Stimulated activated CD8-positive, alpha-beta memory T cell treated with anti-CD3 and anti-CD28 coated beads, Interleukin-4, amount 100 ng/mL, for 24 hours (primary cell): ENCODE data around the gene FXYD6.
"Not testable (repeated sequence)": the region's sequence is repeated elsewhere in the genome, so short reads cannot be mapped to it uniquely, and the experiment has no call there.

Source experiments
- DNase-seq: peaks from one replicate; pipeline ENCODE4 v3.0.0-alpha.2; 2020; ENCODE audit warnings: low read depth

The FXYD6 gene, protein sequence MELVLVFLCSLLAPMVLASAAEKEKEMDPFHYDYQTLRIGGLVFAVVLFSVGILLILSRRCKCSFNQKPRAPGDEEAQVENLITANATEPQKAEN

DNA sequence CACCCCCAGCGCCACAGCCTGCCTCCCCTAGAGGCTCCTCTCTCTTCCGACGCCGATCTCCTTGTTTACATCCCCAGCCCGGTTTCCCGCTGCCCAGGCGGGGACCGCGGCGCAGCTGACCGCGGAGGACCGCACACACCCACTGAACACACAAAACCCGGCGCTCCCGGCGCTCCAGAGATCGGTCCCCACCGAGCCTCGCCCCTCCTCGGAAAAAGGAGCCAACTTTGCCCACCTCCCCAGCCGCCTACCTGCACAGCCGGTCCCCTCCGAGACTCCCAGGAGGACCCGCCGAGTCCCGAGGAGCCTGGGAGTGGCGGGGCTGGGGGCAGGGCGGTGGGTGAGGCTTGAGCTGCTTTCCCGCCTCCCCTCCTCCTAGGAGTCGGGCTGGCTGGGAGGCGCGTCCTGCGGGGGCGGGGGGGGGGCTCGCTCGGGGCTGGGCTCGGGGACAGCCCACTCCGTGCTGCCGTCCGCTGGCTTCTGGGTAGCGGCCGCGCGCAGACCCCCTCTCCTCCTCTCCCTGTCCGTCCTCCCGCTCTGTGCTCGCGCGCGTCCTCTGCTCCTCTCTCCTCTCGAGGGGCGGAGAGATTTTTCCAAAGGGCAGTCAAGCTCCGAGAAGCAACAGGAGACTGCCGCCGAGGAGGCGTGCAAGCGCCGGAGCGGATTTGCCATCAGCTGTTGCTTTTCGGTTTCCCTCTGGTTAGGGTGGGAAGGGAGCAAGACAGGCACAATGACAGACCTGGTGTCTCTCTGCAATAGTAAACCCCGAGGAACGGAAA is at the start of gene FXYD6:
TSS of gene FXYD6 (minus strand) at position 318 of the 779 bp plus-strand sequence. CDS start 33,882 bp downstream, outside the sequence.
- no peak for DNase-seq

DNA sequence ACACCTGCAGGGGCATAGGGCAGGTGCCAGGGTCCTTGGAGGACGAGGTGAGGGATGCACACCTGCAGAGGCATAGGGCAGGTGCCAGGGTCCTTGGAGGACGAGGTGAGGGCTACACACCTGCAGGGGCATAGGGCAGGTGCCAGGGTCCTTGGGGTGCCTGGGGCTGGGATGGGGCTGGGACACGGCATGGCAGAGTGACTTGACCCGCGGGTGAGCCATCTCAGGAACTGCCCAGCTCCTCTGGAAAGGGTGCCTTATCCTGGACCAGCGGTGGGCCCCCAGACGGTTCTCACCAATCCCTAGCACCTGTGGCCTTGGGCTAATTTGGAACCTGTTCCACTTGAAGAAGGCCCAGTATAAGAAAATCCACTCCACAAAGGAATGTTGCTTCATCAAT is 49.7 kb upstream of the FXYD6 start:
- DNase-seq: not testable (repeated sequence)

DNA sequence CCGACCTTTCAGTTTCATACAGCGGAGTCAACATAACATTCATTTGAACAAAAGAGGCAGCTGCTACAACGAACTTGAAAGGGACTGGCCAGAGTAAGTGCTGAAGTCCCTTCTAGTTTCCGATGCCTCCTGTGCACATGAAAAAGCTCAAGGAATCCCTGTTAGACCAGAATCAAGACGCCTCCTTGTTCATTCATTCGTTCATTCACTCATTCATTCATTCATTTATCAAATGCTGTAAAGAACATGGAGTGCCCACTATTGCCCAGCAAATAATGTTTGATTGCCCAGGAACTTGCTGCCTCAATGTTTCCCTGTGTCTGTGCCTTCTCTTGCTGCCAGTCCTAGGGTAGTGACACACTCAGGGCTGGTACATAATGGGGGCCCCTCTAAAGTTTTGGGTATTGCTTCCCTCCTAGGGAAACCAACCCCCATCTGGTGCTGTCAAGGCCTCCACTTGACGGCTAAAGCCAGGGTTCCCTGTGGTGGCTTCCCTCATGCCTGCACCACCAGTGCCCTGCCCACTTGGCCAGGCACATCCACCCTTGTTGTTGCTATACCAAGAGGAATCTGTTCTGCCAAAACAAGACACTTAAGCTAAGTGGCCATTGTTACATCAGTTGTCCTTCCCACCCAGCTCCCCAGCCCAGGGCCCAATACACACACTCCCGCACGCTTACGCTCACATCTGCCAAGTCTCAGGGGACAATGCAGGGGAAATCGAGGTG is 48.9 kb upstream of the FXYD6 start:
- DNase-seq: no peak

DNA sequence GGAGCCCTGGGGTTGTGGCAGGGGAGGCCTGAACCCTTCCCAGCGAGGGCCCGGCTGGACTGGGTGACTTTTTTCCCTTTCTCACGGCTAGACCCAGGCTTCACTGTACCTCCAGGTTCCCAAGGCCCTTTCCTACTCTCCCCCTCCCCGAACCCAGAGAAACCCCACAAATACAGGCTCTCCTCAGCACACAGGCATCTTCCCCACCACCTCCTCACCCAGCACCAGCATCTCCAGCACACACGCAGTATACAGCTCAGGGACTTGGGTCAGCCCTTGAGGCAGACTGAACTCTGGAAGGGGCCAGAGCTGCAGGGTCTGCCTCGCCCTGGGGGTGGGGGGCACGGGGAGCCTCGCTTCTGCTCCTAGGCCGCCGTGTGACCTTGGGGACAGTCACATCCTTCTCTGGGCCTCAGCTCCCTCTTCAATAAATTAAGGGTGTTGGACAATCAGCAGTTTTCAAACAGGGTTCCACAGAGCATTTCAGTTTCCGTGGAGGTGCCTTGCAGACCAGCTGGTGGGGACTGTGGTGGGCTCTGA is 48.2 kb upstream of the FXYD6 start:
- no peak for DNase-seq

DNA sequence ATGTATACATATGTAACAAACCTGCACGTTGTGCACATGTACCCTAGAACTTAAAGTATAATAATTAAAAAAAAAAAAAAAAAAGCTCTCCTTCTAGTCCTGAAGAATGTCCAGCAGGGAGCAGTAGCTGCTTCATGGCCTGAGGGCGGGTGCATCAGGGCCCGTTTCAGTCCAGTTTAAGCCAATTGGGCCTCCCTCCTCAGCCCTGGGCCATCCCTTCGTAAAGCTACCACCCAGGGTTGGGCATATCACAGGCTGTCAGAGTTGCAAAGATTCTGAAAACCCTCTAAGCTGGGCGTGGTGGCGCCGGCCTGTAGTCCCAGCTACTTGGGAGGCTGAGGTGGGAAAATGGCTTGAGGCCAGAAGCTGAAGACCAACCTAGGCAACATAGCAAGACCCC is 47.3 kb upstream of the FXYD6 start:
- DNase-seq: no peak

DNA sequence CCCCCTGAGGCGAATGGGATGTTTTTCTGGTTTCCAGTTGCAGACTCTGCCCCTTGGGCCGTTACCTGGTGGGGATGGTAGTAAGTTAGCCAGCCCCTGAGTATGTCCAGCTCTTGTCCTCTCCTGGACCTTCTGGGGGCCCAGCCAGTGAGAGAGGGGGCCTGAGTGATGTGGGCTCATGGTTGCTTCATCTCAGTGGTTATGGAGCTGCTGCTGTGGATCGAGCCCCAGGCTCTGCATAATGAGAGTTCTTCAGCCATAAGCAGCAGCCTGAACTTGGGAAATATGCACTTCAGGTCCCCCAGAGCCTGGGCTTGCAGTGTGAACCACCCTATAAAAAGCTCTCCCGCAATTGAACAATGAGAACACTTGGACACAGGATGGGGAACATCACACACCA is 46.8 kb upstream of the FXYD6 start:
- no peak for DNase-seq

DNA sequence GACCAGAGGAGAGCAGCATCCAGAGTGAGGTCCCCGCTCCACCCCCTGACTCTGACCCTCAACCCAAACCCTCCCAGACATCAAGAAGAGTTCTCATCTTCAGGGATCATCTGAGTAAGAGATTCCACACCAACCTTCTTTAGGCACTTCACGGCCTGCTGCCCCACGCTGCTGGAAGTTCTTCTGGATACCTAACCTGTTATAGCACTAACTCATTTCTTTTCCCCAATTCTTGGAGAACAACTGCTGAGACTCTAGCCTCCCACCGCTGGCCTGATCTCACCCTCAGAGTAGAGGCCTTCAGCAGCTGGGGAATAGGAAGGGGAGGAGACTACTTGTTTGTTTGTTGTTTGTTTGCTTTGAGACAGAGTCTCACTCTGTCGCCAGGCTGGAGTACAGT is 45.4 kb upstream of the FXYD6 start:
- no peak for DNase-seq

DNA sequence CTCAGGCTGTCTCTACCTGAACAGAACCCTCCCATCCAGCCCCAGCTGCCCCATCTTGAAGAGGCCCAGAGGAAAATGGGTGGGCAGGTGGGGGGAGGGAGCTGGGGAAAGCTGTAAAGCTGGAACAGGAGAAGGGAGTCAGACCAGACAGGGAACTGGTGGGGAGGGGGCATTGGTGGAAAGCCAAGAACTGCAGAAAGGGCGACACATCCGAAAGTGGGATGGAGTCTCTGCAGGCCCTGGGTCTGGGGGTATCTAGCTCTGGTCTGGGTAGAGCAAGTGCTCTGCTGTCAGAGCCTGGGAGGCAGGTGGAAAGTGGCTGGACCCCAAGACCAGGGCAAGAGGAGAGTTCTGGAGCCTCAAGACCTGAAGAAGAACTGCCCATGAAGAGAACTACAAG is 45.0 kb upstream of the FXYD6 start:
- no peak for DNase-seq

DNA sequence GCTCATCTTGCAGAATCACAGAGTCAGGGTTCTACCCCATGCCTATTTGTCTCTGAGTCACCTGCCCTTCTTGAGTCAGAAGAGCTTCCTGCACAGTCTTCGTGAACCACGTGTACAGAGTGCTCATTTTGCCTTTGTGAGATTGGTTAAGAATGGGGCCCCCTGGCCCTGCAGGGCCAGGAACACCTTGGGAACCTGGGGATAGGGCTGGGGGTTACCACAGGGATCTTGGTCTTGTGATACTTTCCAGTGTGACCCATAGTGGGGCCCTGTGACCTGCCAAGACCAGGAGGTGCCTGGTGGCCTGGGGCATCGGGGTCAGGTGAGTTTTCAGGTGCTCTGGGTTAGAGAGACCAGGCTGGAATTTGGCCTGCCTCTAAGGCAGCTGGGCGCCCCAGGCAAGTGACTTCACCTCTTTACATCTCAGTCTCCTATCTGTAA is 43.3 kb upstream of the FXYD6 start:
- no peak for DNase-seq

DNA sequence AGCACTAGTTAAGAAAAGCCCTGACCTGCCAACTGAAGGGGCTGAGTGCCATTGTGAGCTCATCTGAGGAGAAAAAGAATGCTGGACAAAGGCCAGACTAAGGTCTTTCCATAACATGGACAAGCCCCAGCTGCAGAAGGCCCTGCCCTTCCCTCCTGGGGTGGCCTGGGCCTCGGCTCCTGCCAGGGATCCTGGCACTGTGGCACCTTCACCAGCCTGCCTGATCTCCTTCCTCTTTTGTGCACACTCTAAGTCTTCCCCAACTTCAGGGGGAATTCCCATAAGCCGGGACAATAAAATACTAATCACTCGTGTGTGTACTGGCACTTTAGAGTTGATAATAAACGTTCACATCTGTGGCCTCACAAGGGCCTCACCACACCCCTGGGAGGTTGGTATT is 42.9 kb upstream of the FXYD6 start:
- no peak for DNase-seq

DNA sequence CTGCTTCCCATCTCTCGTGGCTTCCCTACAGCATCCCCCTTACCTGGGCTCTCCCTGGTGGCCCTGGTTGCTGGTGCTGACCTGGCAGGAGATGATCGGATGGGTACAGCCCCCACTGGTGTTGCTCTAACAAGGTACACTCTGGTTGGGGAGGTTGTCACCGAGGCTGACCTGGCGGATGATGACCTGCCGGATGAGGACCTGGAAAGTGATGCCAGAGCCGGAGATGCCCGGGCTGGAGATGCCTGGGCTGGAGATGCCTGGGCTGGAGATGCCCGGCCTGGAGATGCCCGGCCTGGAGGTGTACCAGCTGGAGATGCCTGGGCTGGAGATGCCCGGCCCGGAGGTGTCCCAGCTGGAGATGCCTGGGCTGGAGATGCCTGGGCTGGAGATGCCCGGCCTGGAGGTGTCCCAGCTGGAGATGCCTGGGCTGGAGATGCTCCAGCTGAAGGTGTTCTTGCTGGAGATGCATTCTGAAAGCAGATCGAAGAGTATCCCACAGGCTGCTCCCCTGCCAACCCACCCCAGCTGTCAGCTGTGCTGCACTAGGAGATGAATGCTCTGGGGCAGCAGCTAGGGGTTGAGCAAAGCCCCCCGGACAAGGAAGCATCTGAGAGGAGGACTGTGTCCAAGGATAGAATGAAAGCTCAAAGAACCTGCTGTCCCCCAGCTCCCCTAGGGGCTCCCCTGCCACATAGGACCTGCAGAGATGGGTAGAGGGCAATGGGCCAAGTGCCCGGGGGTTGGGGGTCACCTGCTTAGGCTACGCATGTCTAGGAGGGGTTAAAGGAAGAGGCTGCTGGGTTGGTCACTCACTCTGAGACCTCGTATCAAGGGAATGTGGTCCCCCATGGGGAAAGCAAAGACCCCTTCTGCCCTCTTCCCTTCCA is 42.2 kb upstream of the FXYD6 start:
- no peak for DNase-seq

DNA sequence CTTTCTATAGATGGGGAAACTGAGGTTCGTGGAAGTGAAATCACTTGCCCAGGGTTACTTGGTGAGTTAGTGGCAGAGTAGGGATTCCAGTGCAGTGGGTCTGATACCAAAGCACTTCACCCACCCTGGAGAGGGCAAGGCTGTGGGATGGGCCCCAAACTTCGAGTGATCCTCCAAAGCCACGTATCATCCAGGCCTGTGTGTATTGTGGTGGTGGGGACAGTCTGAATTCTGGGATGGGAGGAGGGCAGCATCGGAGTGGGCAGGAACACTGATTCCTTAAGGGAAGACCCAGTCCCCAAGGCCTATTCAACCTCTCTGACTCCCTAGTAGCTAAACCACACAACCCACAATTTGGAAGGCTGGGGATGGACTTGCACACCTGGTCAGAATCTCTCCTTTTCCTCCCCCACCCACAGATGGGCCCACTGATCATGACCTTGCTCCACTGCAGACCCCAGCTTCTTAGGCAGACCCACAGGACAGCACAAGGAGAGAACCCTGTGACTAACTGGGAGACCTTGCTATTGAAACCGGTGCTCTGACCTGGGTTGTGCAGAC is 41.2 kb upstream of the FXYD6 start:
- no peak for DNase-seq

DNA sequence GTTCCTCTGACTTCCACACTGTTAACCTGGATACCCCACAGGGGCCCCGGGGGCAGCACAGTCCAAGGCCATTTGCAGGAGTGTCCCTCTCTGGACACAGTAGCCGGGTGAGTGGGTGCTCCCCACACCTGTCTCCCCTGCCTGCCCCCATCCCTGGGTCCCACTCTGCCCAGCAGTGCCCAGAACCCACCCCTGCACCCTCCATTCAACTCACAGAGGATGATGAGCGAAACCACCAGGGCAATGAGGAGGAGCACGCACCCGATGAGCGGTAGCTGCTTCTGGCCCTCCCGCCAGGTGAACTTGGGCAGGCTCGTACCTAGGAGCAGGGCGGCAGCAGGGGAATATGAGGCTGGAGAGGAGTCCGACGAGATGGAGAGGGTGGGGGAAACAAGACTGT is 40.5 kb upstream of the FXYD6 start:
- no peak for DNase-seq

DNA sequence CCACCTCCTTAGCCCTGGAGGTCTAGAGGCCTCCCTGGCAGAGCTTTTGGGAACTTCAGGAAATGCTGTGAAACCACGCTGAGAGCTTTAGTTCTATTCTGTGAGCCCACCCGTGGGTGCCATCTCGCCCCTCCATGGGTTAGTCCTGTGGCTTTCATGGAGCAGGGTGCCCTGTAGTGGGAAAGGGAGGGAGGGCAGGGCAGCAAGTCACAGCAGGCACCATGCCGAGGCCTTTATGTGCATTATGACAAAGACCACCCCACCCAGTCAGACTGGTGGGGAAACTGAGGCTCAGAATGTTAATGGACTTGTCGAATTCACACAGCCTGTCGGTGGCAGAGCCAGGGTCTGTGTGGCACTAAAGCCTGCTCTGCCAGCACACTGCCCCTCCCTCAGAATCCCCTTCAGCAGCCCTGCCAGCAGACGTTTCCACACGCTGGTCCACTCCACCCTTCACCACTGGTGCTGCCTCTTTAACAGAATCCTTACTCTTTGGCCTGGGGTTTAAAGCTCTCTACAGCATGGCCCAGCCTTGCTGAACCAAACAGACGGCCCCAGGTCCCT is 39.3 kb upstream of the FXYD6 start:
- no peak for DNase-seq

DNA sequence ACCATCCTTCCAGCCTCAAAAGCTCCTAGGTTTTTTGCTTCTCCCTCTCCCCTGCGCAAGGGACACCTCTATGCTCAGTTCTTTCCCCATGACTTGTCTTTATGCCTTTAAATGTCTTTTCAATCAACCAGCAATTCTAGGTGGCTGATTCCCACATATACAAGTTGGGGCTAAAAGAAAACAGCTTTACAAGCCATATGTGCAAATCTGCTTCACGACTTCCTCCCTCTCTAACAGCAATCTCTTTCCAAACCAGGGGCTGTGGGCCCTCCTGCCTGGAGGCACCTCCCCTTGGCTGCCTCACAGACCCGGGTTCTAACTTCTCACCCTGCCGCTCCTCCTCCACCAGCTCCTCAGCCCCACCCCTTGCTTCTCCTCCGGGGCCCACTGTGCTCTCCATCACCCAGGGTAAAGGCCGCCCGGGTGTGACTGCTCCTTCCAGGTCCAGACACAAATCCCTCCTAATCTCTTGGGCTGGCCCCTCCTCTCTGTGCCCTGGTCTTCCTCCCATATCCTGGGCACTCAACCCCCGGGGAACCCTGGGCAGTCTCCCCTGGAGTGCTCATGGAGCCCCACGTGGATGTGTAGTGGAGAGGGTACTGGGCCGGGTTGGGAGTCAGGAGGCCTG is 38.6 kb upstream of the FXYD6 start:
- no peak for DNase-seq

DNA sequence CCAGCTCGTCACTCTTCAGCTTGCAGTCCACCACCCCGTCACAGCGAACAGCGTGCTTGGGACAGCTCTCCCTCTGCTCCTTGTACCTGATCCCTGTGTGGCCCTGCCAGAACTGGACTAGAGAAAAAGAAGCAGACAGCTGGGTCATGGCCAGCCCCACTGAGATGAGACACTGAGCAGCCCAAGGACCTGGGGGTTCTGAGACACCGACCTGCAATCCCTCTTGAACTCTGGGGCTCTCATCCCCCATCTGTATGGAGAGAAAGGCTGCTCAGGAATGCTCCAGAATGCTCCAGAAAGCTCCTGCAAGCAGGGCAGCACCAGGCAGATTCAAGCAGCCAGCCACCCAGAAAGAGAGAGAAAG is 37.9 kb upstream of the FXYD6 start:
- DNase-seq: no peak

DNA sequence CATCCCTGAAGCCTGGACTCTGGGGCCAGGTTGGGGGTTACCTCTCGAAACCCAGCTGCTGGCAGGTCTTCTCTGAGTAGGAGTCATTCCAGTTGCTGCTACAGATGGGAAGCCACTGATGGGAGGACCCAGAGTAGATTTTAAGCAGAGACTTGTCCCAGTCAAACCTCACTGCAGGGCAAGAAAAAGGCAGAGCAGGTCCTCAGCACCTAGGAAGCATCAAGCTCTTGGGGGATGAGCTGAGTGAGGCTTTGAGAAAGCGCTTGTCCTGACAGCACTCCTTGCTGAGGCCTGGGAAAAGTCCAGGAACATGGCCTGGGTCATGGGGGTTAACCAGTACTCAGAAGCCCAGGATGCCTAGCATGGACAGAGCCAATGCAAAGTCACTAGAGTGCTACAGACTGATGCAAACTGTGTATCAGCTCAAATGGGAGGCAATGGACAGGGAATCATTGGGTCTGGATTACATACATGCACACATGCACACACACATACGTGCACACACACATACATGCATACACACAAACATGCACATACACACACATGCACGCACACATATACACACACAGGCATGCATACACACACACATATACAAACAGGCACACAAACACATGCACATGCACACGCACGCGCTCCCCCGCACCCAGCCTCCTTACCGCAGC is 37.4 kb upstream of the FXYD6 start:
- DNase-seq: no peak

DNA sequence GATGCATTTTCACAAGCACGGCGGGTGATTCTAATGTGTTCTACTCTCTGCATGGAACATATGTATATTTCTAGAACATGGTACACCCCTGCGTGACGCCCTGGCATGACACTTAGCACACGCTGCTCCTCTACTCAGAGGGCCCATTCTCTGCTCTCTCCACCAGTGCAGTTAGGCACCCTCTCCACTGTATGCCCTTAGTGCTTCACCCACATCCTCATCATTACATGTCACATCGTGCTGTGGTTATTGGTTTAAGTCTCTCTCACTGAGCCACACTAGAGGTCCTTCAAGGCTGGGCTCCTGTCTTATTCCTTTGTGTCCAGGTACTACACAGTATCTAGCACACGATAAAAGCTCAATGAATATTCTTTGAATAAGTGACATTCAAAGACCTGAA is 36.0 kb upstream of the FXYD6 start:
- DNase-seq: no peak

DNA sequence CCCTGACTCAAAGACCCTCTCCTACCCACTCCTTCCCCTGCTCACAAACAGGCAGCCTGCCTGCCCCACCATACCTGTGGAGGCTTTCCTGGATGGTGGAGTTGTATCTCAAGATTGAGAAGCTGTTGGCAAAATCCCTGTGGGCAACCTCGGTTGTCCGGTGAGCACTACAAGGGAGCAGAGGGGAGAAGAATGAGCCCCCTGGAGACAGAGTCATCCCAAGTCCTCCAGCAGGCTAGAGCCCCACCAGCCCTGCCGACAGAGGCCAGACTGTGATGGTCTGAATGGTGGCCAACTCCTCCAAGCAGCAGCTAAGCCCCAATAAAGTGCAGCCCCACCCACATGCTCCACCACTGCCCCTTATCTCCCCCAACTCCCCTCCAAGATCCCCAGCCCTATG is 35.2 kb upstream of the FXYD6 start:
- no peak for DNase-seq

DNA sequence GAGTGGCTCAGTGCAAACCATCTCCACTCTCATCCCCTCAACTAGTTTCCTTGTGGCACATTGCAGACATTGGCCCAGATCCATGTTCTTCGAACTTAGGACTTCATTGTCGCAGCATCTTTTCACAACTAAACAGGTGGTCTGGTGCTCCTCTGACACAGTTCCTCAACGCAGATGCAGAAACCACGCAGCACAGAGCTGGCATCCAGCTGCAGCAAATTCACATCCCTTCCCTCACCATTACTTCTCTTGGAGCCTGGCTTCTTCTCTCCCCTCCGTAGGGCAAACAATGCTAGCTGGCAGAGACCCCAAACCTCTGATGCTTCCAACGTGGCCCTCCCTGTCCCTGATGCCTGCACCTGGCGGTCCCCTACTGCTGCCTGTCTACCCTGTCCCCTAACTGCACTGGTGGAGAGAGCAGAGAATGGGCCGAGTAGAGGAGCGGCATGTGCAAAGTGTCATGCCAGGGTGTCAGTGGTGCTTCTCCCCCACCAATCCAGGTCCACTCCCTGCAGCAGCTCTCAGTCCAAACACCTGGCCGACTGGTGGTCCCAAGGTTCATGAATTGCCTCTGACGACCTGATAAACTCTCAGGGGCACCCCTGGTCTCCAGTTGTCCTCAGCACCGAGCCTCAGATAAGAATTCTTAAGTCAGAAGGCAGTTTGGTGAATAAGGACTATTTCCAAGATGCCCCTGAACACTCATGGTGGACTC is 34.6 kb upstream of the FXYD6 start:
- no peak for DNase-seq
